Activated T-cell treated with anti-CD3 and anti-CD28 coated beads for 48 hours (primary cell): ENCODE results near the gene CR2.
"Not testable (repeated sequence)": the region's sequence is repeated elsewhere in the genome, so short reads cannot be mapped to it uniquely, and the experiment has no call there.

Experiments used
- DNase-seq: peaks from one replicate; pipeline ENCODE4 v3.0.0-alpha.2; 2020; ENCODE audit warnings: low read depth

The CR2 gene

DNA sequence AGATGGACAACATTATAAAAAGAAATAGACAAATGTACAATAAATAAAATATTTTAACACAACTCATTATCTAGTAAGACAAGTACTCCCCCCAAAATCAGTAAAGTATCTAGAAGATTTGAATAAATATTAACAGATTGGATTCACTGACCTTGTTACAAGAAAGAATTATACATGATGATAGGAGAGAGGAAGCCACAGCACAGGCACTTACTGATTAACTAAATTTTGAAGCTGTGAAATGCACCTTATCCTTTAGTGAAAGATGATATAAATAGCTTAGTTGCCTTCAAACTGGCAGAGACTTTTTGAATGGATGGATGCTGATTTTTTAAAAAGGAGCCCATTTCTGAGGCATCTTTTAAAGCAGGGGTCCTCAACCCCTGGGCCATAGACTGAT is 50.3 kb downstream of the CR2 start:
- no peak for DNase-seq

DNA sequence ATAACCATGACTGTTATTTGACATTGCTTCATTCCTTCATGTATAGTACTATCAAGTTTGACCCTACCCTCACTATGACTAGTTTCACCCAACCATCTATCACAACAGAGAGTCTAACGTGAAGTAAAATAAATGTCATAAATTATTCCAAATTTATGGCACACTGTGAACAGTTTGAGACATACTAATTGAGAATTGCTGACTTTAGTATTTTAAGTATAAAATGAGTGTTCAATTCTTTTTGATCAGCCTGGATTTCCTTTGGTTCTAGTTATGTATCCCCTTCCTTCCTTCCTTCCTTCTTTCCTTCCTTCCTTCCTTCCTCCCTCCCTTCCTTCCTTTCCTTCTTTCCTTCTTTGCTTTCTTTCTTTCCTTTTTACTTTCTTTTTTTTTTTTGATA is 56.3 kb downstream of the CR2 start:
- no peak for DNase-seq

DNA sequence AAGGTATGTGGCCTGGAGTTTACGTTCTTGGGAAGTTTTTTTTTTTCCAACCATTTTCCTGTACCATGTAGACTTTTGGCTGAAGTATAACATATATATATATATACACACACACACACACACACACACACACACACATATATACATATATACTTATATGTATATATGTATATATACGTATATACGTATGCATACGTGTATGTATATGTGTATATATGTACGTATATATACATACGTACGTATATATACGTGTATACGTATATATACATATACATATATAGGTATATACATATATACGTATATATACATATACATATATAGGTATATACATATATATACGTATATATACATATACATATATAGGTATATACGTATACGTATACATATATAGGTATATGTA is 60.8 kb downstream of the CR2 start:
- no peak for DNase-seq

DNA sequence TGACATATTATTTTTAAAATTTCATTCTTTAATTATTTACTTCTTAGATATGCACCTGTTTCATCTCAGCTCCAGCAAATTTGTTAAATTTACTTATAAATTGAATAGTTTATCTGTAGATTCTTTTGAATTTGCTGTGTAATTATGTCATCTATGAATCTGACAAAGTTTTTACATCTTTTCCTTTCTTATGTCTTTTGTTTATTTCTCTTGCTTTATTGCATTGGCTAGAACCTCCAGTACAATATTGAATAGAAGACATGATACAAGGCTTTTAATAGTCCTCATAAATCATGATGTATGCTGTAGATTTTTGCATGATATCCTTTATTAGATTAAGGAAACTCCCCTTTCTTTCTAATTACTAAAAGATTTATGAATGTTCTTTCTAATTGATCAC is 62.6 kb downstream of the CR2 start:
- DNase-seq: no peak

DNA sequence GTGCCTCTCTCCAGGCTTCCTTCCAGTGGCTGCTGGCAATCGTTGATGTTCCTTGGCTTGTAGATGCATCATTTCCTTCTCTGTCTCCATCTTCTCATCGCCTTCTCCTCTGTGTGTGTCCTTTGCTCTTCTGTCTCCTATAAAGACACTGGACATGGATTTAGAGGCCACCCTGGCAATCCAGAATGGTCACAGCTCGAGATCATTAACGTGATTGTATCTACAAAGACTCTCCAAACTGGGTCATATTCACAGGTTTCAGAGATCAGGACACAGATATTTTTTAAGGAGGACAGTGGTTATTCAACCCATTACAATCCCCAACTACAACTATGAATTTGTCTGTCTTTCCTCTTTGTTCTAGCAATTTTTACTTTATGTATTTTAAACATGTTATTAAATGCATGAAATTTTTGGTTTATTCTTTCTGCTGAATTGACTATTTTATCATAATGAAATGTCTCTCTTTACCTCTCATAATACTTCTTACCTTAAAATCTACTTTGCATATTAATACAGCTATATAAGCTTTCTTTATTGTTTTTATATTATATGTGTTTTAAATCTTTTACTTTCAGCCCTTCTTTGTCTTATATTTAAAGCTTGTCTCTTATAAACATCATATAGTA is 64.6 kb downstream of the CR2 start:
- DNase-seq: no peak

DNA sequence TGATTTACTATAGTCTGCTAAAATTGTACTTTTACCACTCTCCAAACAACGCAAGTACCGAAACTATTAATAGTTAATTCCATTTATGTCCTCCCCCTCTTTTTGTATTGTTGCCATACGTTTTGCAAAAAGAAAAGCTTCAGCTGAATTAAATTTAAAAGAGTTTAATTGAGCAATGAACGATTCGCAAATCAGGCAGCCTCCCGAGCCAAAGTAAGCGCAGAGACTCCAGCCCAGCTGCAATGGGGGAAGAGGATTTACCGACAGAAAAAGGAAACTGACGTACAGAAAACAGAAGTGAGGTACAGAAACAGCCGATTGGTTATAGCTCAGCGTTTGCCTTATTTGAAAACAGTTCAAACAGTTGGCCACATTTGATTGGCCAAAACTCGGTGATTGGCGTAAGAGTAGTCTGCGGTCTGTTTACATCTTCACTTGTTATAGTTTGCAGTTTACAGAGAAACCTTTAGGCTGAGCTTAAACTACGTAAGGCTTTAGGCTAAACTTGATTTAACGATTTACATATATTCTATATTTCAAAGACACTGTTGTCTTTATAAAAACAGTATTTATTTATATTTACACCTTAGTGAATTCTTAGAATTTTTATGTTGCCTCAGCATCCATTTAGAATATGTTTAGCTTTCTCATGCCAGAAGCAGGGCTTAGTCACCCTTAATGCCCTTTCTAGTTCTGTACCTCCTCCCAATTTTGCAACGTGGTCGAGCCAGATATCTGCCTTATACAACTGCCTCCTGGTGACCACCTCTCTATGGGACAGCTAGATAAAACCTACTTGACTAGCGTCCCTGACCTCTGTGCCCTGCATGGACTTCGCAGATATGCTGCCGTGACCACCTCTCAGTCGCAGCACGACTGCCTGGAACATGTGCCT is 65.6 kb downstream of the CR2 start:
- no peak for DNase-seq

DNA sequence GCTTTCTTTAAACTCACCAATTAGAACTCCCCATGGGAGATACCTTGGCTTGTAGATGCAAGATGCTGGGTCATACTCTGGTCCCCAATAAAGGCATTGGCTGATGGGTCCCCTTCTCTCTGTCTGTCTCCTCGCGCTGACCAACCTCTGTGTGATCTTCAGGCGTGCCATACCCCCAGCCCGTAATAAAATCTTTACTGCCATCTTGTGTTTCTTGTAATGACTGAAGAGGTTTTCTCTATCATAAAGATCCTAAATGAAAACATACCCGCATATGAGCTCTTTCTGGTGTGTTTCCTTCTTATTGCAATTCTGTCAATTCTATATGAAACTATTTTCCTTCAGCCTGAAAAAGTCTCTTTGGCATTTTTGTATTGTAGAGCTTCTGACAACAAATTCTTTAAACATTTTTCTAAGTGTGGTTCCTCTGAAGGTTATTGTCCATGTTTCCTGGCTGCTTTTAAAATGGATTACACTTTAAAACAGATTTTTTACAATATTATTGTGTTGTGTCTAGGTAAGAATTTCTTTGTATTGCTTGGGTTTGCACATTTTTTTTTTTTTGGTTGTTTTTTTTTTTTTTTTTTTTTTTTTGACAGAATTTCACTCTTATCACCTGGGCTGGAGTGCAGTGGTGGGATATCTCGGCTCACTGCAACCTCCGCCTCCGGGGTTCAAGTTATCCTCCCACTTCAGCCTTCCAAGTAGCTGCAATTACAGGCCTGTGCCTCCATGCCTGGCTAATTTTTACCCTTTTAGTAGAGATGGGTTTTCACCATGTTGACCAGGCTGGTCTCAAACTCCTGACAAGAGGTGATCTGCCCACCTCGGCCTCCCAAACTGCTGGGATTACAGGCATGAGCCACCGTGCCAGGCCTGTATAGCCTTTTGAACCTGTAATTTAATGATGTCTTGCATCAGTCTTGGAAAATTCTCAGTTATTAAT is 66.5 kb downstream of the CR2 start:
- not testable (repeated sequence) for DNase-seq

DNA sequence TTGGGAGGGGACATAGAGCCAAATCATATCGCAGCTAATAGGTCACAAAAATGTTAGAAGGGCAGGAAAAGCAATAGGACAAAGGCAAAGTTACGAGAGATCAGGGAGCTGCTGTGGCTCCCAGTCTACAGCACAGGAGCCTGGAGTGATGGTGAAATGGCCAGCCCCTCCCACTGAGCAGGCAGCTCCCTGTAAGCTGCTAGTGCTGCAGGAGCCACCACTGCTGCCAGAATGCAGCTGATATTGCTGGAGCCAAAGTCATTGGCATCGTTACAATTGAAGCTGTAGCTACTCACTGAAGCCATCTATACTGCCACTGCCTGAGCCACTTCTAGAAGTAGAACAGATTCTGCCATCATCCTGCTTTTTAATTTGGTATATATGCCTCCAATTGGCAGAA is 71.1 kb downstream of the CR2 start:
- not testable (repeated sequence) for DNase-seq

DNA sequence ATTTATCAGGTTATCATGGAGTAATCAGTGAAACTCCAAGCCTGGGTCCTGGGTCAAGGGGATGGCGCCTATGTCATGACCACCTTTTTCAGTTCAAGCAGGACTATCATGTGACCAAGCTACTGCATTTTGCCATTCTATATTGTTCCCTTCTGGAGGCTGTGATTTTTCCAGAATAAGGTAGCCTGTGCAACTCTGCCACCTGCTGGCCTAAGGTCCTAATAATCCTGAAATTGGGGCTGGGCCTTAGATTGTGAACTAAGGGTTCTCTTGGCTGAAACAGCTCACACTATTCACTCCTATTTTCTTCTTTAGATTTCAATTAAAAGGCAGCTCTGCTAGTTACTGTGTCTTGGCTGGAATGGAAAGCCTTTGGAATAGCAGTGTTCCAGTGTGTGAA is 74.3 kb downstream of the CR2 start:
- DNase-seq: not testable (repeated sequence)

DNA sequence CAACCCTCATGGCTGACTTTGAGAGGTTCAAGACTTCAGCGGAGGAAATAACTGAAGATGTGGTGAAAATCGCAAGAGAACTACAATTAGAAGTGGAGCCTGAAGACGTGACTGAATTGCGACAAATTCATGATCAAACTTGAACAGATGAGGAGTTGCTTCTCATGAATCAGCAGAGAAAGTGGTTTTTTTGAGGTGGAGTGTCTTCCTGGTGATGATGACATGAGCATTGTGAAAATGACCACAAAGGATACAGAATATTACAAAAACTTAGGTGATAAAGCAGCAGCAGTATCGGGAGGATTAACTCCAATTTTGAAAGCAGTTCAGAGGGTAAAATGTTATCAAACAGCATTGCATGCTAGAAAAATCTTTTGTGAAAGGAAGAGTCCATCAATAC is 82.1 kb downstream of the CR2 start:
- not testable (repeated sequence) for DNase-seq
